NB4 (cell line): ENCODE data around the gene NYAP2.

Experiments
- DNase-seq: peaks from one replicate; pipeline ENCODE4 v3.0.0; 2010; ENCODE audit warnings: low read depth
- H3K4me3 ChIP-seq: one replicate; pipeline ENCODE4 v1.5.1; 2011; ENCODE audit warnings: mild to moderate bottlenecking, low read depth, low read length, moderate library complexity
- MYC ChIP-seq: IDR thresholded peaks from 2 replicates; pipeline ENCODE4 v1.6.1; 2011; ENCODE audit warnings: low read depth, low read length
- POLR2A ChIP-seq: IDR thresholded peaks from 2 replicates; pipeline ENCODE4 v1.6.1; 2011; ENCODE audit warnings: mild to moderate bottlenecking; ENCODE audit not compliant: insufficient read length; ENCODE audit errors: extremely low read depth
- TF ChIP-seq, protein P1 (sequence below): IDR thresholded peaks from one replicate; pipeline ENCODE4 v1.5.1; 2012; ENCODE audit warnings: low read depth, low read length
- TF ChIP-seq, protein P2 (sequence below): IDR thresholded peaks from 2 replicates; pipeline ENCODE4 v1.6.1; 2011; ENCODE audit warnings: low read depth, low read length

Gene NYAP2

DNA sequence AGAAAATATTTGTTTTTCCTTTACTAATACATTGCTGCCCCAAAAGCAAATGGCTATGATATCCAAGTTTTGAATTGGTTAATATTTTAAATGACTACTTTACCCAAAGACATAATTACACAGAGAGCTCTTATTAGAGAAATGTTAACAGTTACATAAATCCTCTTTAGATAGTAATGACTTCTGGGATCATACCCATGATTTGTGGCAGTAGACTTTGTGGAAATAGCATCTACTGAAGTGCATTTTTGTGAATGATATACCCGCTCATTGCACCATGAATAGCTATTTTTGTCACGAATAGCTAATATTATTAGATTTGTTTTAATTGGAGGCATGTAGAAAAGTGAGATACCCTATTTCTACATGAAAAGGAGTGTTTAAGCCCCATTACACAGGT lies 15.8 kb downstream of the NYAP2 start:
- no peak overlapping the region for H3K4me3 ChIP-seq
- TF ChIP-seq POLR2A = no peak
- no peak for TF ChIP-seq MYC
- TF ChIP-seq, protein P1, sequence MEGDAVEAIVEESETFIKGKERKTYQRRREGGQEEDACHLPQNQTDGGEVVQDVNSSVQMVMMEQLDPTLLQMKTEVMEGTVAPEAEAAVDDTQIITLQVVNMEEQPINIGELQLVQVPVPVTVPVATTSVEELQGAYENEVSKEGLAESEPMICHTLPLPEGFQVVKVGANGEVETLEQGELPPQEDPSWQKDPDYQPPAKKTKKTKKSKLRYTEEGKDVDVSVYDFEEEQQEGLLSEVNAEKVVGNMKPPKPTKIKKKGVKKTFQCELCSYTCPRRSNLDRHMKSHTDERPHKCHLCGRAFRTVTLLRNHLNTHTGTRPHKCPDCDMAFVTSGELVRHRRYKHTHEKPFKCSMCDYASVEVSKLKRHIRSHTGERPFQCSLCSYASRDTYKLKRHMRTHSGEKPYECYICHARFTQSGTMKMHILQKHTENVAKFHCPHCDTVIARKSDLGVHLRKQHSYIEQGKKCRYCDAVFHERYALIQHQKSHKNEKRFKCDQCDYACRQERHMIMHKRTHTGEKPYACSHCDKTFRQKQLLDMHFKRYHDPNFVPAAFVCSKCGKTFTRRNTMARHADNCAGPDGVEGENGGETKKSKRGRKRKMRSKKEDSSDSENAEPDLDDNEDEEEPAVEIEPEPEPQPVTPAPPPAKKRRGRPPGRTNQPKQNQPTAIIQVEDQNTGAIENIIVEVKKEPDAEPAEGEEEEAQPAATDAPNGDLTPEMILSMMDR = no peak
- TF ChIP-seq, protein P2, sequence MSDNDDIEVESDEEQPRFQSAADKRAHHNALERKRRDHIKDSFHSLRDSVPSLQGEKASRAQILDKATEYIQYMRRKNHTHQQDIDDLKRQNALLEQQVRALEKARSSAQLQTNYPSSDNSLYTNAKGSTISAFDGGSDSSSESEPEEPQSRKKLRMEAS = no peak
- DNase-seq = no peak

DNA sequence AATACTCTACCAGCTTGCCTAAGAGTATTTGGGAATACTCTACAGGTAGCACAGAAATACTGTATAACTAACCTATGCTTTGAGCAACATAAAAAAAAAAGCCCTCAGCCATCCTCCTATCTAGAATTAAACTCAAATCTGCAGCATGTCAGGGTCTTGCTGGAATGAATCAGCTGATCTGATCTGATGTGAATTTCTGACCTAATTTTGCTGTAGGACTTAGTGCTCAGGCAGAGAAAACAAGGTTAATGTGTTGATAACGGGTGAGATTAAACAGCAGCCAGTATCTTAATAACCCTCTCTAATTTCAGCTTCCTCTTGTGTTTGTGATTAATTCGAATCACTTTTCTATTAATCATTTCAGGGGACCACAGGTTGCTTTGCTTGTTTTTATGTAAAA lies 16.3 kb downstream of the NYAP2 start:
- no peak for DNase-seq
- no peak overlapping the region for H3K4me3 ChIP-seq
- TF ChIP-seq, protein P1 = no peak
- TF ChIP-seq POLR2A = no peak
- TF ChIP-seq MYC = no peak
- TF ChIP-seq, protein P2 = no peak

DNA sequence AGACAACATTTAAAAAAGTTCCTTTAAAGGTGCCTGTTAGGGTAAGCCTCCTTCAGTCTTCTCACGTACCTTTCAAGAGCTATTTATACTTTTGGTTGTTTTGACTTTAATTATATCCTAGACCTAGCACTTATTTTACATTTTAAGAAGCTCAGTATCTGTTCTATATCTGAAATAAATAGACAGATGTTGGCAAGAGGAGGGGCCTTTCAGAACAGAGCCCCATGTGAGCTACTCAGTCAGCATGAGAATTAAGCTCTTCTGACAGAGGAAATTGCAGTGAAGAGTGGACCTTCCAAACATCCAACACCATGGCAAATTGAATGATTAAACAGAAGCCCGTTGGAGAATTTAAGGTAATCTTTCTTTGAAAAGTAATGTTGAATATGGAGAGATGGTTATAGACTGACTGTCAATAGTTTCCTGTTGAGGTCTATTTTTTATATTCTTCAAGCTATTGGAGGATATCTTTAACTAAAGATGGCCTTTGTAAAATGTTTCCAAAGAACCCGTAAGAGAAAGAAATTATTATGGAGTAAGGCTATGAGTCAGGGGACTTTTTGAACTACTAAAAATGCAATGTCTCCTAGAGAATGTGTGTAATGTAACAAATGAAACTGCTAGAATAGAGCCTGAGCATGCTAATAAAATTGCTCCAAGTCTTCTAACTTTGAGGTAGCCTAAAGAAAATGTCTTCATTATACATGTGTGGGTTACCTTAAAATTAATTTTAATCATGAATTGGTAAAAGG lies 17.3 kb downstream of the NYAP2 start:
- no peak for DNase-seq
- no peak overlapping the region for H3K4me3 ChIP-seq
- TF ChIP-seq, protein P1 = no peak
- TF ChIP-seq MYC = no peak
- TF ChIP-seq, protein P2 = no peak
- no peak for TF ChIP-seq POLR2A

DNA sequence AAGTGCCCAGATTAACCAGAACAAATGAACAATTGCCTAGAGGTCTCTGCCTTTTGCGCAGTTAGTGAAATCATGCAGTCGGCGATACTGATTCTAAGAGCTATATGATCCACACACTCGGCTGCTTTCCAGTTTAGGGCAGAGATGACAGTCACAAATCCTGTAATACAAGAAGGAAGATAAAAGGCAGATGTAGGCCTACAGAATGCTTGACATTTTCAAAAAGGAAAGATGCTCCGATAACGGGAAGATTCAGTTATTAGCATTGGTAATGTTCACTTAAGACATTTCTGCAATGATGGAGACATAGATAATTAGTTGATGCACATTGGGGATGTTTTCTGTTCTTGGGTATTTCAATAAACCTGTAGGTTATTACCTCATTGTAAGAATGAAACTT lies 19.5 kb downstream of the NYAP2 start:
- TF ChIP-seq, protein P1 = no peak
- TF ChIP-seq MYC (no peak), POLR2A (no peak)
- TF ChIP-seq, protein P2 = no peak
- no peak overlapping the region for H3K4me3 ChIP-seq
- no peak for DNase-seq

DNA sequence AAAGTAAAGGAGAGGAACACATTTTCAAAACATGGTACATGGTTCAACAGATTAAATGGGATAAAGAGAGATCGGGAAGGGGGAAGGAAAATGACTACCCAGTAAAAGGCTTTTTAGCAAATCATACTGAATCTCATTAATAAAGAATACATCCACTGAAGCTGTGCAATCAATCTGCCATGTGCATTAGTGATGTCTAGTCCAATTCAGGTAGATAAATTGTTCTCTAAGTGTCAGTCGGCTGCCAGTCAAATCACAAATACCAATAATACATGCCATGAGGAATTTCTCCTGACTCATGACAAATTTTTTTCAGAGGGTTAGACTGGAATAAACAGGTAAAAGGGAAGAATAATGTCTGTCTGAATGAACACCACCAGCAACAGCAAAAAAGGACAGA lies 22.6 kb downstream of the NYAP2 start:
- TF ChIP-seq, protein P1 = no peak
- no peak for TF ChIP-seq POLR2A
- TF ChIP-seq, protein P2 = no peak
- no peak for TF ChIP-seq MYC
- no peak overlapping the region for H3K4me3 ChIP-seq
- DNase-seq = no peak
